ENCODE data around the gene A1CF.
A peak's percentile ranks its signal among the peaks of the same experiment; 100 is the strongest.
"Not testable (repeated sequence)": the region's sequence is repeated elsewhere in the genome, so short reads cannot be mapped to it uniquely, and the experiment has no call there.

The A1CF gene

DNA sequence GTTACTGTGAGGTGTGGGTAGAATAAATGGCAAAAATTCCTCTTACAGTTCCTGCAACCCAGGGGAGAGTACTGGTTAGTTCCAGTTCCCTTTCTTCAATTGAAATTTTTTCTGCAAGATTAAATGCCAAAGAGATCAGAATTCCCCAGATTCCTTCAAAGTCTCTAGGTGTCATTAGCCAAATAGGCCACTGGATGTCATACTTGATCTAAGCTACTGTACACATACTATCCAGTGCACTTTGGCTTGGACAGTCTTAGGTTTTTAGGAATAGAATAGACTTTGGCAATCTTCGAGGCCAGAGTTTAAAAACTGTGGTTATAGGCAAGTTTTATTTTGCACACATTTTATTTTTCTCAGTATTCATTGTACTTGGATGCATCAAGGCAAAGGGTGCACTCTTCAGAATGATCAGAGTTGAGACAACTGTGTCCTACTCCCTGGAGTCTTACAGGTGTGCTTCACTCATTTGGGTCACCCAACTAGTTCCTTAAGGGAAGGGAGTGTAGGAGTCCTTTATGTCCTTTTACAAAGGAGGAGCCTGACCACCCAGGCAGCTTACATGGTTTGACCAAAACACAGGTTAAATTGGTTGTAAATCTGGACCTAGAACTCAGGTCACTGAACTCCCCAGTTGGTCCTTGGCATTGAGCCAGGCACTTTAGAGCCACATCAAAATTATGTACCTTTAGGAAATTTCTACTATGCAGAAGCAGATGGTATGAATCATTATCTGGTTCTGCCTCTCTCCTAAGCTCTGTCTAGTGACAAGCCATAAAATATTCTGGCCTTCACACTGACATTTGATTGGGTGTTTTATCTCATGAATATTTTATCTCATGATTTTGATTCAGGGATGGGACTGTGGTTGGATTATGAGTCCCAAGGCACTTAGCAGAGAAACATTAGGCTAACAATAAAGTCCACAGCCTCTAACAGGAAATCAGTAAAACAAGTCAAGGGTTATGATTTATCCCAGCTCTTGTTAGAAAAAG lies 96.2 kb downstream of the A1CF start:
- DNase-seq = peak; percentile 51

DNA sequence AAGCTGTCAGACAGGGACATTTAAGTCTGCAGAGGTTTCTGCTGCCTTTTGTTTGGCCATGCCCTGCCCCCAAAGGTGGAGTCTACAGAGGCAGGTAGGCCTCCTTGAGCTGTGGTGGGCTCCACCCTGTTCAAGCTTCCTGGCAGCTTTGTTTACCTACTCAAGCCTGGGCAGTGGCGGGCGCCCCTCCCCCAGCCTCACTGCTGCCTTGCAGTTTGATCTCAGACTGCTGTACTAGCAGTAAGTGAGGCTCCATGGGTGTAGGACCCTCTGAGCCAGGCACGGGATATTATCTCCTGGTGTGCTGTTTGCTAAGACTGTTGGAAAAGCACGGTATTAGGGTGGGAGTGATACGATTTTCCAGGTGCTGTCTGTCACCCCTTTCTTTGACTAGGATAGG lies 97.5 kb downstream of the A1CF start:
- not testable (repeated sequence) for DNase-seq

DNA sequence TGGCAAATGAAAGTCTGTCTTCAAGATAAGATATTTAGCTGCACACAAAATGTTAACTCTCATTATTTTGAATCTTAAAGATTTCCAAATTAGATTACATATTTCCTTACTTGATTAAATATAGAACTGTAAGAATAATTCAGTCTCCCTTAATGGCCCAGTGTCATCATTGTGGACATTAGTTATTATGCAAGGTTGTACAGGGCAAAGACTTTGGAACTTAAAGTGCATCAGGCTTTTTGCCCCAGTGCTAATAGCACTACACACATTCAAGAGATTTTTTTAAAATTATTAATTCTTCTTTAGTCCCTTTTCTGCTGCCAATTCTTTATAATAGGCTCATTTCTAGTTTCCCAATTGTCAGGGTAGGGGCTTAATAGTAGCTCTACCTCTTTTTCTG lies 103.4 kb downstream of the A1CF start:
- DNase-seq = not testable (repeated sequence)

GRCh38 chr10:50780036-50780435 lies 105.4 kb downstream of the A1CF start:
- not testable (repeated sequence) for DNase-seq

DNA sequence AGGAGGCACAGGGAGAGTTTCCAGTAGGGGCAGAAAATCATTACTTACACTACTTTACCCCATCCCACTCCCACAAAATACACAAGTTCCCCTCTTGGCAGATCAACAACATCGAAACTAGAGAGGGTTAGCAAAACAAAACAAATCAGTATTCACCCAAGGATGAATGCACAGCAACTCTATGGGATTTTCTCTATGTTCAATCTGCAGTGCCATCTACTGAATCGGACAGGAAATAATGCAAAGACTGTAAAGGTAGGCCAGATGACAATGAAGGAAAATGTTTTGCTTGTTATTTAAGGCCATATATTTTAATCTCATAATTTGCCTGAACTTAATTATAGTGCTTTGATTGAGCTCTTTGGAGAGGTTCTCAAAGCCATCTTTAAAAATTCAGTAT lies 110.6 kb downstream of the A1CF start:
- not testable (repeated sequence) for DNase-seq

- not testable (repeated sequence) for DNase-seq
Measured at GRCh38 chr10:50772042-50772441, 113.4 kb downstream of the A1CF start.

- peak; percentile 77 for DNase-seq
Measured at GRCh38 chr10:50766774-50767513, 118.5 kb downstream of the A1CF start.
